OCI-LY7 (cell line): ENCODE results near the gene DPYD.

Experiments
- CTCF ChIP-seq: fragments of 200-600 bp; sonication (generic); conservative IDR thresholded peaks from 2 replicates; pipeline ENCODE4 v1.5.1; 2014; ENCODE audit warnings: mild to moderate bottlenecking, antibody characterized with exemption, low read length, moderate library complexity, mixed read lengths
- EZH2phosphoT487 ChIP-seq: fragments of 200-600 bp; sonication (generic); IDR thresholded peaks from 2 replicates; pipeline ENCODE4 v1.6.1; 2018; ENCODE audit warnings: low read depth, borderline replicate concordance, mild to moderate bottlenecking, mixed run types, antibody characterized with exemption, low read length, moderate library complexity, mixed read lengths

- TF ChIP-seq CTCF, result no peak
- no peak for TF ChIP-seq EZH2phosphoT487
These were observed 21.6 kb upstream of the DPYD start for GRCh38 chr1:97942161-97943123.
